Body of pancreas (tissue), 4 donors: Measurements from ENCODE around the gene C8B.

Source experiments
- POLR2A ChIP-seq, 3 donors: fragments of 450-650 bp; IDR thresholded peaks; one replicate each; pipeline ENCODE4 v1.6.1; 2016; ENCODE audit warnings: antibody characterized with exemption in 3 of 3, mild to moderate bottlenecking in 2 of 3
- TF ChIP-seq, protein P1 (sequence below), 7 experiments: fragments of 450-650 bp in 4 of 7; fragments of 200-600 bp in 3 of 7; sonication (generic) in 3 of 7; IDR thresholded peaks; one replicate each; pipeline ENCODE4 v1.5.1; 2016 to 2019; ENCODE audit warnings: antibody characterized with exemption in 7 of 7

- no peak for TF ChIP-seq POLR2A (IDR thresholded peaks at IDR 0.05)
- TF ChIP-seq, protein P1, sequence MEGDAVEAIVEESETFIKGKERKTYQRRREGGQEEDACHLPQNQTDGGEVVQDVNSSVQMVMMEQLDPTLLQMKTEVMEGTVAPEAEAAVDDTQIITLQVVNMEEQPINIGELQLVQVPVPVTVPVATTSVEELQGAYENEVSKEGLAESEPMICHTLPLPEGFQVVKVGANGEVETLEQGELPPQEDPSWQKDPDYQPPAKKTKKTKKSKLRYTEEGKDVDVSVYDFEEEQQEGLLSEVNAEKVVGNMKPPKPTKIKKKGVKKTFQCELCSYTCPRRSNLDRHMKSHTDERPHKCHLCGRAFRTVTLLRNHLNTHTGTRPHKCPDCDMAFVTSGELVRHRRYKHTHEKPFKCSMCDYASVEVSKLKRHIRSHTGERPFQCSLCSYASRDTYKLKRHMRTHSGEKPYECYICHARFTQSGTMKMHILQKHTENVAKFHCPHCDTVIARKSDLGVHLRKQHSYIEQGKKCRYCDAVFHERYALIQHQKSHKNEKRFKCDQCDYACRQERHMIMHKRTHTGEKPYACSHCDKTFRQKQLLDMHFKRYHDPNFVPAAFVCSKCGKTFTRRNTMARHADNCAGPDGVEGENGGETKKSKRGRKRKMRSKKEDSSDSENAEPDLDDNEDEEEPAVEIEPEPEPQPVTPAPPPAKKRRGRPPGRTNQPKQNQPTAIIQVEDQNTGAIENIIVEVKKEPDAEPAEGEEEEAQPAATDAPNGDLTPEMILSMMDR (IDR thresholded peaks at IDR 0.05), result no peak
These were observed 27.2 kb downstream of the C8B start for GRCh38 chr1:56938646-56939045.
